Naive thymus-derived CD4-positive, alpha-beta T cell (primary cell): Measurements from ENCODE around the gene CSNK1G2. TPM values are rescaled to one million over a fixed set of nuclear protein-coding genes. Genes with fewer than 3 reads are reported as not detected.

Experiments
- ATAC-seq: fragments of 150-1000 bp; cut with Tn5 transposase; 2 replicates; pipeline ENCODE4 v1.10.0; 2021; ENCODE audit warnings: mild to moderate bottlenecking, moderate library complexity
- CTCF ChIA-PET: fragments of 350-600 bp; sonication (Branson Sonifier 250); formaldehyde crosslinking; loops from one replicate; lab custom pipeline; 2021; ENCODE audit warnings: antibody characterized with exemption; lab: Charles Lee
- POLR2A ChIA-PET: fragments of 350-600 bp; sonication (Branson Sonifier 250); formaldehyde crosslinking; loops from one replicate; lab custom pipeline; 2021; ENCODE audit warnings: antibody characterized with exemption, inconsistent platforms; lab: Charles Lee
- DNase-seq, 9 donors: peaks; one replicate each; pipeline versions ENCODE4 v3.0.0 to v3.0.0-alpha.2; 2020 to 2022; ENCODE audit warnings: mixed read lengths in 1 of 9
- H3K27ac ChIP-seq: one replicate; pipeline ENCODE4 v1.7.0; 2013; ENCODE audit warnings: mild to moderate bottlenecking, low read depth, low read length, moderate library complexity
- H3K27me3 ChIP-seq, 2 donors: one replicate each; pipeline ENCODE4 v1.7.0; 2013; ENCODE audit warnings: low read length in 2 of 2, mild to moderate bottlenecking in 2 of 2, moderate library complexity in 2 of 2; ENCODE audit not compliant: control insufficient read depth in 2 of 2, insufficient read depth in 2 of 2
- H3K36me3 ChIP-seq, 3 experiments: 1 replicate in 2 of 3; 2 replicates in 1 of 3; pipeline ENCODE4 v1.7.0; 2013; ENCODE audit warnings: low read length in 3 of 3, mild to moderate bottlenecking in 3 of 3, moderate library complexity in 1 of 3; ENCODE audit not compliant: insufficient read depth in 3 of 3, control insufficient read depth in 2 of 3
- H3K4me1 ChIP-seq, 2 donors: one replicate each; pipeline ENCODE4 v1.7.0; 2013; ENCODE audit warnings: low read length in 2 of 2, mild to moderate bottlenecking in 2 of 2, moderate library complexity in 1 of 2; ENCODE audit not compliant: control insufficient read depth in 2 of 2, insufficient read depth in 2 of 2
- H3K4me3 ChIP-seq: 2 replicates; pipeline ENCODE4 v1.7.0; 2013; ENCODE audit warnings: mild to moderate bottlenecking, low read length
- H3K9me3 ChIP-seq, 3 experiments: 1 replicate in 2 of 3; 2 replicates in 1 of 3; pipeline ENCODE4 v1.7.0; 2013; ENCODE audit warnings: low read length in 3 of 3; ENCODE audit not compliant: control insufficient read depth in 2 of 3
- H3K27ac Mint-ChIP-seq, 9 donors: one replicate each; pipeline ENCODE4 v1.8.0; 2020 to 2022; ENCODE audit warnings: mixed read lengths in 9 of 9, mild to moderate bottlenecking in 8 of 9, moderate library complexity in 5 of 9, inconsistent platforms in 2 of 9
- H3K27me3 Mint-ChIP-seq, 5 donors: one replicate each; pipeline ENCODE4 v1.8.0; 2021 to 2022; ENCODE audit warnings: mixed read lengths in 5 of 5, mild to moderate bottlenecking in 1 of 5
- H3K36me3 Mint-ChIP-seq, 5 donors: one replicate each; pipeline ENCODE4 v1.8.0; 2020 to 2022; ENCODE audit warnings: mixed read lengths in 5 of 5, mild to moderate bottlenecking in 3 of 5, inconsistent platforms in 1 of 5
- H3K4me1 Mint-ChIP-seq, 7 donors: one replicate each; pipeline ENCODE4 v1.8.0; 2020 to 2022; ENCODE audit warnings: mixed read lengths in 7 of 7, mild to moderate bottlenecking in 3 of 7, inconsistent platforms in 1 of 7
- H3K4me3 Mint-ChIP-seq, 10 donors: one replicate each; pipeline ENCODE4 v1.8.0; 2020 to 2022; ENCODE audit warnings: mild to moderate bottlenecking in 10 of 10, mixed read lengths in 10 of 10, moderate library complexity in 6 of 10, inconsistent platforms in 2 of 10
- H3K9me3 Mint-ChIP-seq, 11 donors: one replicate each; pipeline ENCODE4 v1.8.0; 2020 to 2022; ENCODE audit warnings: mixed read lengths in 11 of 11, mild to moderate bottlenecking in 4 of 11, inconsistent platforms in 1 of 11, moderate library complexity in 1 of 11
- intact Hi-C, 2 donors: fragments of 100-400 bp; cut with micrococcal nuclease; formaldehyde crosslinking; loops; one replicate each; pipeline ENCODE4 v1.15.1; 2023
- polyA plus RNA-seq, 2 donors: library from polyadenylated mRNA; unstranded; fragments of 300-500 nt; fragmentation: Illumina TruSeq; gene quantifications; one replicate each; pipeline ENCODE4 v1.2.3, GENCODE V29; 2021
- total RNA-seq, 6 experiments: library from RNA in 5 of 6; stranded (reverse) in 5 of 6; gene quantifications; 1 replicate in 5 of 6; 2 replicates in 1 of 6; pipeline ENCODE4 v1.2.3 and lab custom pipeline; 2021 to 2026

CSNK1G2 gene
- total and polyA plus RNA-seq, 7 experiments from 2014 or later = 18.1 to 145 (median 115) TPM

- H3K4me1 ChIP-seq = no peaks in the 10 kb centered on the region
- no peaks in the 10 kb centered on the region for H3K27me3 Mint-ChIP-seq
- H3K9me3 Mint-ChIP-seq = no peaks in the 10 kb centered on the region
- intact Hi-C loops = no loop called here
- H3K9me3 ChIP-seq = no peaks in the 10 kb centered on the region
- H3K27me3 ChIP-seq = no peaks in the 10 kb centered on the region
- H3K36me3 ChIP-seq = peaks cover 0 to 37% (median 0%) of the 10 kb centered on the region in 3 experiments
- peaks cover 0 to 11% (median 2%) of the 10 kb centered on the region in 5 donors for H3K36me3 Mint-ChIP-seq
- H3K4me3 ChIP-seq = no peak overlapping the region
- ATAC-seq (no peak), DNase-seq (no peak)
- CTCF ChIA-PET = no interaction called here
- H3K4me3 Mint-ChIP-seq = no peak overlapping the region
- H3K27ac ChIP-seq = no peak overlapping the region
- H3K27ac Mint-ChIP-seq = no peak overlapping the region
- POLR2A ChIA-PET = interaction anchor here (0.6 kb wide), 1 partner anchor 961 kb away, joined by 3 read pairs; no protein-coding TSS in a partner anchor
- H3K4me1 Mint-ChIP-seq = peaks cover 6 to 15% (median 10%) of the 10 kb centered on the region in 7 donors
Observed at GRCh38 chr19:1913781-1914577, 27.0 kb upstream of the CSNK1G2 start.

- CTCF ChIA-PET = no interaction called here
- H3K4me1 Mint-ChIP-seq = peaks cover 3 to 6% (median 5%) of the 10 kb centered on the region in 7 donors
- no peak for DNase-seq
Observed at GRCh38 chr19:1914826-1915341, 26.1 kb upstream of the CSNK1G2 start.

GRCh38 chr19:1917146-1917545 is 23.8 kb upstream of the CSNK1G2 start:
- Mint-ChIP-seq H3K4me3 (no peak overlapping the region), H3K36me3 (peaks cover 0 to 12% (median 0%) of the 10 kb centered on the region in 5 donors), H3K27me3 (no peaks in the 10 kb centered on the region), H3K4me1 (peaks cover 0 to 6% (median 0%) of the 10 kb centered on the region in 7 donors), H3K27ac (peak overlapping the region in 1 of 9 donors; percentile 67), H3K9me3 (no peaks in the 10 kb centered on the region)
- Histone ChIP-seq H3K4me1 (no peaks in the 10 kb centered on the region), H3K36me3 (peaks cover 0 to 50% (median 0%) of the 10 kb centered on the region in 3 experiments), H3K27ac (no peak overlapping the region), H3K4me3 (no peak overlapping the region), H3K27me3 (no peaks in the 10 kb centered on the region), H3K9me3 (no peaks in the 10 kb centered on the region)
- ChIA-PET CTCF (no interaction called here), POLR2A (no interaction called here)
- no peak for DNase-seq
- no peak for ATAC-seq
- intact Hi-C loops = no loop called here

More at GRCh38 chr19:1914826-1915341, 26.1 kb upstream of the CSNK1G2 start:
- no peaks in the 10 kb centered on the region for H3K9me3 Mint-ChIP-seq
- H3K27ac Mint-ChIP-seq = no peak overlapping the region
- Histone ChIP-seq H3K36me3 (peaks cover 0 to 39% (median 0%) of the 10 kb centered on the region in 3 experiments), H3K4me3 (no peak overlapping the region), H3K4me1 (no peaks in the 10 kb centered on the region), H3K27ac (no peak overlapping the region), H3K9me3 (no peaks in the 10 kb centered on the region), H3K27me3 (no peaks in the 10 kb centered on the region)
- intact Hi-C loops = no loop called here
- no peaks in the 10 kb centered on the region for H3K27me3 Mint-ChIP-seq
- no peak overlapping the region for H3K4me3 Mint-ChIP-seq
- ATAC-seq = no peak
- POLR2A ChIA-PET = no interaction called here
- H3K36me3 Mint-ChIP-seq = peaks cover 0 to 12% (median 2%) of the 10 kb centered on the region in 5 donors

- peaks cover 0 to 50% (median 0%) of the 10 kb centered on the region in 3 experiments for H3K36me3 ChIP-seq
- H3K27ac Mint-ChIP-seq = no peak overlapping the region
- ChIA-PET CTCF (no interaction called here), POLR2A (no interaction called here)
- ATAC-seq (no peak), DNase-seq (no peak)
- H3K4me1 ChIP-seq = no peaks in the 10 kb centered on the region
- no peaks in the 10 kb centered on the region for H3K27me3 Mint-ChIP-seq
- no peaks in the 10 kb centered on the region for H3K27me3 ChIP-seq
- peaks cover 0 to 7% (median 0%) of the 10 kb centered on the region in 7 donors for H3K4me1 Mint-ChIP-seq
- H3K36me3 Mint-ChIP-seq = peaks cover 0 to 13% (median 0%) of the 10 kb centered on the region in 5 donors
- no peaks in the 10 kb centered on the region for H3K9me3 ChIP-seq
- H3K4me3 Mint-ChIP-seq = no peak overlapping the region
- H3K27ac ChIP-seq = no peak overlapping the region
- intact Hi-C loops = no loop called here
- no peaks in the 10 kb centered on the region for H3K9me3 Mint-ChIP-seq
- no peak overlapping the region for H3K4me3 ChIP-seq
Observed at GRCh38 chr19:1917926-1918325, 23.0 kb upstream of the CSNK1G2 start.

GRCh38 chr19:1918975-1919374 is 22.0 kb upstream of the CSNK1G2 start:
- ATAC-seq (no peak), DNase-seq (no peak)
- H3K4me3 Mint-ChIP-seq = no peak overlapping the region
- Histone ChIP-seq H3K36me3 (peaks cover 0 to 45% (median 0%) of the 10 kb centered on the region in 3 experiments), H3K4me3 (no peak overlapping the region), H3K27ac (no peak overlapping the region), H3K4me1 (no peaks in the 10 kb centered on the region), H3K9me3 (no peaks in the 10 kb centered on the region), H3K27me3 (no peaks in the 10 kb centered on the region)
- CTCF ChIA-PET = interaction anchor here (0.6 kb wide), 1 partner anchor 32 kb away, joined by 4 read pairs; no protein-coding TSS in a partner anchor
- intact Hi-C loops = no loop called here
- H3K27ac Mint-ChIP-seq = no peak overlapping the region
- POLR2A ChIA-PET = interaction anchor here (0.6 to 0.7 kb wide), 3 partner anchors 10 to 176 kb away, joined by 3 to 8 read pairs (median 5); no protein-coding TSS in a partner anchor
- H3K4me1 Mint-ChIP-seq = peaks cover 0 to 11% (median 0%) of the 10 kb centered on the region in 7 donors
- no peaks in the 10 kb centered on the region for H3K27me3 Mint-ChIP-seq
- peaks cover 0 to 12% (median 0%) of the 10 kb centered on the region in 5 donors for H3K36me3 Mint-ChIP-seq
- no peaks in the 10 kb centered on the region for H3K9me3 Mint-ChIP-seq

GRCh38 chr19:1920644-1921043 is 20.3 kb upstream of the CSNK1G2 start:
- POLR2A ChIA-PET = interaction anchor here (0.8 kb wide), 1 partner anchor 7 kb away, joined by 3 read pairs; no protein-coding TSS in a partner anchor
- no peak for DNase-seq
- Mint-ChIP-seq H3K27me3 (no peaks in the 10 kb centered on the region), H3K4me1 (peaks cover 0 to 11% (median 0%) of the 10 kb centered on the region in 7 donors), H3K9me3 (no peaks in the 10 kb centered on the region), H3K4me3 (no peak overlapping the region), H3K27ac (no peak overlapping the region), H3K36me3 (peaks cover 0 to 12% (median 0%) of the 10 kb centered on the region in 5 donors)
- no peak overlapping the region for H3K4me3 ChIP-seq
- intact Hi-C loops = no loop called here
- CTCF ChIA-PET = no interaction called here
- H3K27me3 ChIP-seq = no peaks in the 10 kb centered on the region
- H3K36me3 ChIP-seq = peaks cover 0 to 50% (median 0%) of the 10 kb centered on the region in 3 experiments
- no peak overlapping the region for H3K27ac ChIP-seq
- H3K9me3 ChIP-seq = no peaks in the 10 kb centered on the region
- ATAC-seq = no peak
- H3K4me1 ChIP-seq = no peaks in the 10 kb centered on the region
